ENCODE data around the gene NPIPB2. TPM values are rescaled to one million over a fixed set of nuclear protein-coding genes. Genes with fewer than 3 reads are reported as not detected.

NPIPB2 gene
- total and polyA plus RNA-seq, 11 donors: 1.1 to 8.4 (median 2.7) TPM

DNA sequence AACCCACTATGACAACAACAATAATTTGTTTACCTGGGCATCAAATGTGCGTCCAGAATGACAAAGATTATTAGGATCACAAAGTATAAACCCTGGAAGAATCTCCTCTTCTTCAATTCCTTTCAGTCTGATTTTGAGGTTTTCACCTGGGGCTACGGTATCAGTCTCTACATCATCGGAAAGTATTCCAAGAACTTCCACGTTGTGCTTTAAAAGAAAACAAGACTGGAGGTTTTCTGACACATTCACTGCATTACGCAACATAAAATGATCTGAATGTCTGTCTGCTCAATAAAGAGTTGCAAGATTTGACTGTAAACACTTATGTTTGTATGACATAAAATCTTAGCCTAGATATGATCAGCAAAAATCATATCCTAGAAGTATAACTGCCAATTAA lies 64.5 kb downstream of the NPIPB2 start:
- intact Hi-C loops (cut with DNase I): no loop called here
- no peak overlapping the region for H3K27ac ChIP-seq
- no peak overlapping the region for H3K4me3 ChIP-seq
- H3K36me3 ChIP-seq: peaks cover 2 to 100% (median 98%) of the 10 kb centered on the region in 9 donors
- DNase-seq (no peak), ATAC-seq (no peak)
- H3K4me1 ChIP-seq: peaks cover 0 to 7% (median 0%) of the 10 kb centered on the region in 12 donors
- 87 to 91% (median 90%) methylated on average over 5 of the region's 5 CpGs for WGBS, 4 donors
- H3K27me3 ChIP-seq: no peaks in the 10 kb centered on the region
- TF ChIP-seq, protein P1, sequence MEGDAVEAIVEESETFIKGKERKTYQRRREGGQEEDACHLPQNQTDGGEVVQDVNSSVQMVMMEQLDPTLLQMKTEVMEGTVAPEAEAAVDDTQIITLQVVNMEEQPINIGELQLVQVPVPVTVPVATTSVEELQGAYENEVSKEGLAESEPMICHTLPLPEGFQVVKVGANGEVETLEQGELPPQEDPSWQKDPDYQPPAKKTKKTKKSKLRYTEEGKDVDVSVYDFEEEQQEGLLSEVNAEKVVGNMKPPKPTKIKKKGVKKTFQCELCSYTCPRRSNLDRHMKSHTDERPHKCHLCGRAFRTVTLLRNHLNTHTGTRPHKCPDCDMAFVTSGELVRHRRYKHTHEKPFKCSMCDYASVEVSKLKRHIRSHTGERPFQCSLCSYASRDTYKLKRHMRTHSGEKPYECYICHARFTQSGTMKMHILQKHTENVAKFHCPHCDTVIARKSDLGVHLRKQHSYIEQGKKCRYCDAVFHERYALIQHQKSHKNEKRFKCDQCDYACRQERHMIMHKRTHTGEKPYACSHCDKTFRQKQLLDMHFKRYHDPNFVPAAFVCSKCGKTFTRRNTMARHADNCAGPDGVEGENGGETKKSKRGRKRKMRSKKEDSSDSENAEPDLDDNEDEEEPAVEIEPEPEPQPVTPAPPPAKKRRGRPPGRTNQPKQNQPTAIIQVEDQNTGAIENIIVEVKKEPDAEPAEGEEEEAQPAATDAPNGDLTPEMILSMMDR (IDR thresholded peaks at IDR 0.05): no peak
- TF ChIP-seq POLR2A (IDR thresholded peaks at IDR 0.05): no peak
- H3K9me3 ChIP-seq: no peaks in the 10 kb centered on the region

Other genes with a start within 250 kb of the NPIPB2 start
- gene TXNDC11, start 199.2 kb downstream of the NPIPB2 start, total RNA-seq: 10 to 100 TPM; 18.9 to 29.3 (median 25.9) TPM
- gene TXNDC11, start 199.2 kb downstream of the NPIPB2 start, polyA plus RNA-seq: 10 to 100 TPM; 23.6 to 53.1 TPM
- gene ZC3H7A, start 144.8 kb downstream of the NPIPB2 start, total RNA-seq: 10 to 100 TPM; 20.2 to 42.3 (median 29.7) TPM
- gene ZC3H7A, start 144.8 kb downstream of the NPIPB2 start, polyA plus RNA-seq: 10 to 100 TPM; 16.9 to 17.7 TPM
- 100 to 1,000 TPM in 3 of 9 donors, 10 to 100 TPM in 6; 81.4 to 125 (median 92.3) TPM for gene RSL1D1, start 90.5 kb downstream of the NPIPB2 start, total RNA-seq
- 10 to 100 TPM; 38.3 to 88.1 TPM for gene RSL1D1, start 90.5 kb downstream of the NPIPB2 start, polyA plus RNA-seq
- gene GSPT1, start 26.1 kb downstream of the NPIPB2 start, total RNA-seq: 100 to 1,000 TPM in 2 of 9 donors, 10 to 100 TPM in 7; 58.2 to 131 (median 91.1) TPM
- gene GSPT1, start 26.1 kb downstream of the NPIPB2 start, polyA plus RNA-seq: 100 to 1,000 TPM in 1 of 2 donors, 10 to 100 TPM in 1; 16.3 to 107 TPM
- under 1 TPM in 1 of 9 donors, not detected in 8; 0.99 TPM for gene TNFRSF17, start 23.2 kb upstream of the NPIPB2 start, total RNA-seq
- gene TNFRSF17, start 23.2 kb upstream of the NPIPB2 start, polyA plus RNA-seq: not detected
- gene SNX29, start 34.7 kb upstream of the NPIPB2 start, total RNA-seq: 10 to 100 TPM in 8 of 9 donors, 1 to 10 TPM in 1; 8.4 to 26.2 (median 12.9) TPM
- gene SNX29, start 34.7 kb upstream of the NPIPB2 start, polyA plus RNA-seq: 1 to 10 TPM; 3.7 to 4.3 TPM

All from heart left ventricle (tissue), 16 donors.